H1 (cell line): ENCODE measurements around the gene TMEM107. TPM values are rescaled to one million over a fixed set of nuclear protein-coding genes. Genes with fewer than 3 reads are reported as not detected.

Experiments
- ATF3 ChIP-seq: IDR thresholded peaks from 2 replicates; pipeline ENCODE4 v1.6.1; 2011; ENCODE audit warnings: low read depth, mild to moderate bottlenecking, low read length; ENCODE audit not compliant: insufficient read depth
- CBX8 ChIP-seq: fragments of 300-800, 300-1000 bp; sonication (generic); IDR thresholded peaks from 2 replicates; pipeline ENCODE4 v1.7.1; 2016; ENCODE audit warnings: low read depth, low read length, borderline replicate concordance
- CEBPB ChIP-seq: IDR thresholded peaks from 2 replicates; pipeline ENCODE4 v1.6.1; 2012; ENCODE audit warnings: low read depth, low read length
- HDAC2 ChIP-seq, 2 experiments: fragments of 300-600 bp in 1 of 2; sonication (generic) in 1 of 2; IDR thresholded peaks; 2 replicates each; pipeline ENCODE4 v1.6.1; 2011 to 2012; ENCODE audit warnings: low read depth in 2 of 2, low read length in 2 of 2, mild to moderate bottlenecking in 2 of 2, moderate library complexity in 2 of 2, borderline replicate concordance in 1 of 2, inconsistent platforms in 1 of 2
- JUN ChIP-seq: IDR thresholded peaks from 2 replicates; pipeline ENCODE4 v1.6.1; 2011; ENCODE audit warnings: low read depth, mild to moderate bottlenecking, improper control_type of control experiment, low read length
- JUND ChIP-seq: IDR thresholded peaks from 2 replicates; pipeline ENCODE4 v1.6.1; 2011; ENCODE audit warnings: mild to moderate bottlenecking, improper control_type of control experiment, low read length
- POLR2AphosphoS5 ChIP-seq: IDR thresholded peaks from 2 replicates; pipeline ENCODE4 v1.6.1; 2011; ENCODE audit warnings: low read depth, low read length
- RAD21 ChIP-seq, 2 experiments: IDR thresholded peaks in 1 of 2; conservative IDR thresholded peaks in 1 of 2; 2 replicates each; pipeline ENCODE4 v1.6.1; 2011; ENCODE audit warnings: low read depth in 2 of 2, low read length in 2 of 2, improper control_type of control experiment in 1 of 2, inconsistent platforms in 1 of 2, mild to moderate bottlenecking in 1 of 2, moderate library complexity in 1 of 2
- SUZ12 ChIP-seq: fragments of 200-600 bp; sonication (generic); IDR thresholded peaks from 2 replicates; pipeline ENCODE4 v1.6.1; 2012; ENCODE audit warnings: mild to moderate bottlenecking, inconsistent platforms, low read length, moderate library complexity, mixed read lengths
- polyA plus RNA-seq, 7 experiments: library from polyadenylated mRNA; depleted of rRNA in 3 of 7; stranded (reverse) in 5 of 7; unstranded in 2 of 7; fragments of >200 nt in 5 of 7; fragments of 200-250 nt in 2 of 7; gene quantifications; 1 replicate in 5 of 7; 2 replicates in 1 of 7; 4 replicates in 1 of 7; pipeline versions ENCODE4 v1.2.1 to v1.2.3, GENCODE V29; 2011 to 2013; ENCODE audit warnings: missing spikeins in 2 of 7, mixed read lengths in 2 of 7
- total RNA-seq: library from RNA; stranded (reverse); fragmentation: NEBNext Ultra II Directional; extraction: Animal tissue kit (Norgen Biotek cat#: 25700); gene quantifications from 2 replicates; pipeline ENCODE4 v1.2.1, GENCODE V29; 2021

The TMEM107 gene
- total and polyA plus RNA-seq, 2 of the 8 experiments (the other 6 are each of a cell fraction or from before 2014, with no cell fraction given) = 17.3 to 21.5 TPM

GRCh38 chr17:8176998-8177731 lies 985 bp upstream of the TMEM107 start (continued):
- TF ChIP-seq RAD21 (IDR thresholded peaks at IDR 0.05 in 1 of 2, conservative IDR thresholded peaks at IDR 0.05 in 1 of 2; ENCODE audit: low read depth in 2 of 2, low read length in 2 of 2) = no peak
- TF ChIP-seq SUZ12 = no peak
- TF ChIP-seq HDAC2 (IDR thresholded peaks at IDR 0.05; ENCODE audit: borderline replicate concordance in 1 of 2, low read depth in 2 of 2, low read length in 2 of 2) = no peak
- no peak for TF ChIP-seq CEBPB
- no peak for TF ChIP-seq JUND
- TF ChIP-seq JUN = no peak
- no peak for TF ChIP-seq CBX8
- TF ChIP-seq ATF3 = no peak
- no peak for TF ChIP-seq POLR2AphosphoS5
- TF ChIP-seq, all 59 proteins: peak for 0
